ENCODE measurements around the gene SETMAR.

DNA sequence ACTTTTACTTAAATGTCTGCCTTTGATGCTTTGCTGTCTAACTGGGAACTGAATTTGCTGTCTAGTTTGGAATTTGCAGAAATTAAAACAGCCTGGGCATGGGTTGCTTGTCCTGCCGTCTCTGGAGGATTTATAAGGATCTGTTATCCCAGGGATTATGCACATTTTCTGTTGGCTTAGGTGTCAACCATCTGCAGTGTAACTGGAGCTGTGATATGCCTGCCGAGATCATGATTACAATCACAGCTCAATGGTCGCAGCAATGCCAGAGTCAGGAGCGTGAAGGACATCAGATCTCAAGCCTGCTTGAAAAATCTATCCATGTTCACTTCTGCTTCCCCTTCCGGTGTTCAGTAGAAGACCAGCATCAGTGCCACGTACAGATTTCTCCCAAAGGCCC, 41.8 kb upstream of the SETMAR start:
- TF ChIP-seq, protein P1, sequence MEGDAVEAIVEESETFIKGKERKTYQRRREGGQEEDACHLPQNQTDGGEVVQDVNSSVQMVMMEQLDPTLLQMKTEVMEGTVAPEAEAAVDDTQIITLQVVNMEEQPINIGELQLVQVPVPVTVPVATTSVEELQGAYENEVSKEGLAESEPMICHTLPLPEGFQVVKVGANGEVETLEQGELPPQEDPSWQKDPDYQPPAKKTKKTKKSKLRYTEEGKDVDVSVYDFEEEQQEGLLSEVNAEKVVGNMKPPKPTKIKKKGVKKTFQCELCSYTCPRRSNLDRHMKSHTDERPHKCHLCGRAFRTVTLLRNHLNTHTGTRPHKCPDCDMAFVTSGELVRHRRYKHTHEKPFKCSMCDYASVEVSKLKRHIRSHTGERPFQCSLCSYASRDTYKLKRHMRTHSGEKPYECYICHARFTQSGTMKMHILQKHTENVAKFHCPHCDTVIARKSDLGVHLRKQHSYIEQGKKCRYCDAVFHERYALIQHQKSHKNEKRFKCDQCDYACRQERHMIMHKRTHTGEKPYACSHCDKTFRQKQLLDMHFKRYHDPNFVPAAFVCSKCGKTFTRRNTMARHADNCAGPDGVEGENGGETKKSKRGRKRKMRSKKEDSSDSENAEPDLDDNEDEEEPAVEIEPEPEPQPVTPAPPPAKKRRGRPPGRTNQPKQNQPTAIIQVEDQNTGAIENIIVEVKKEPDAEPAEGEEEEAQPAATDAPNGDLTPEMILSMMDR (IDR thresholded peaks at IDR 0.05) = no peak
- no peak for TF ChIP-seq POLR2A (IDR thresholded peaks at IDR 0.05)
- no peak for TF ChIP-seq EP300 (IDR thresholded peaks at IDR 0.05)
